GM12878 (cell line): Measurements from ENCODE around the gene DTNBP1.

Source experiments
- CTCF ChIP-seq, 3 experiments: IDR thresholded peaks in 2 of 3; conservative IDR thresholded peaks in 1 of 3; 2 replicates each; pipeline ENCODE4 v1.5.1; 2011; ENCODE audit warnings: low read depth in 3 of 3, low read length in 3 of 3, mild to moderate bottlenecking in 3 of 3, control low read depth in 2 of 3, moderate library complexity in 2 of 3, inconsistent platforms in 1 of 3, mixed read lengths in 1 of 3; ENCODE audit not compliant: control insufficient read depth in 2 of 3, insufficient read depth in 1 of 3; ENCODE audit errors: extremely low read depth in 1 of 3
- ETV6 ChIP-seq, 2 experiments: fragments of 450-650 bp in 1 of 2; IDR thresholded peaks in 1 of 2; conservative IDR thresholded peaks in 1 of 2; 2 replicates each; pipeline ENCODE4 v1.6.1; 2014; ENCODE audit warnings: antibody characterized with exemption in 1 of 2, borderline replicate concordance in 1 of 2, low read depth in 1 of 2, mild to moderate bottlenecking in 1 of 2, moderate library complexity in 1 of 2
- EZH2 ChIP-seq: IDR thresholded peaks from 2 replicates; pipeline ENCODE4 v1.6.1; 2012; ENCODE audit warnings: low read depth, mild to moderate bottlenecking, control low read depth, inconsistent platforms, low read length, borderline replicate concordance; ENCODE audit not compliant: control insufficient read depth
- JUND ChIP-seq: IDR thresholded peaks from 2 replicates; pipeline ENCODE4 v1.6.1; 2012; ENCODE audit warnings: low read depth, mild to moderate bottlenecking, low read length, improper control_type of control experiment, moderate library complexity
- NFYB ChIP-seq: IDR thresholded peaks from 2 replicates; pipeline ENCODE4 v1.6.1; 2011; ENCODE audit warnings: low read depth, mild to moderate bottlenecking, low read length, improper control_type of control experiment, moderate library complexity; ENCODE audit not compliant: insufficient read depth
- PAX5 ChIP-seq: IDR thresholded peaks from 2 replicates; pipeline ENCODE4 v1.6.1; 2011; ENCODE audit warnings: low read depth, low read length, borderline replicate concordance
- PBX3 ChIP-seq: IDR thresholded peaks from 2 replicates; pipeline ENCODE4 v1.6.1; 2011; ENCODE audit warnings: mild to moderate bottlenecking, low read depth, low read length, moderate library complexity; ENCODE audit not compliant: insufficient replicate concordance
- POLR2A ChIP-seq: IDR thresholded peaks from 2 replicates; pipeline ENCODE4 v1.6.1; 2011; ENCODE audit warnings: low read depth, mild to moderate bottlenecking, low read length
- REST ChIP-seq: IDR thresholded peaks from 2 replicates; pipeline ENCODE4 v1.6.1; 2012; ENCODE audit warnings: mild to moderate bottlenecking, low read depth, low read length
- ZBTB33 ChIP-seq: fragments of 450-650 bp; IDR thresholded peaks from 2 replicates; pipeline ENCODE4 v1.6.1; 2017; ENCODE audit warnings: mild to moderate bottlenecking
- ZNF217 ChIP-seq: fragments of 450-650 bp; IDR thresholded peaks from 2 replicates; pipeline ENCODE4 v1.6.1; 2017; ENCODE audit warnings: antibody characterized with exemption, mild to moderate bottlenecking

- TF ChIP-seq REST, result no peak
- TF ChIP-seq ZNF217, result no peak
- TF ChIP-seq PBX3, result no peak
- TF ChIP-seq JUND, result no peak
- no peak for TF ChIP-seq POLR2A
- no peak for TF ChIP-seq ETV6 (conservative IDR thresholded peaks at IDR 0.05 in 1 of 2, IDR thresholded peaks at IDR 0.05 in 1 of 2; ENCODE audit: borderline replicate concordance in 1 of 2, low read depth in 1 of 2)
- no peak for TF ChIP-seq CTCF (IDR thresholded peaks at IDR 0.05 in 2 of 3, conservative IDR thresholded peaks at IDR 0.05 in 1 of 3; ENCODE audit: control insufficient read depth in 2 of 3, extremely low read depth in 1 of 3, insufficient read depth in 1 of 3, low read depth in 3 of 3, low read length in 3 of 3)
- TF ChIP-seq NFYB, result no peak
- TF ChIP-seq PAX5, result no peak
- TF ChIP-seq ZBTB33, result no peak
- no peak for TF ChIP-seq EZH2
Observed at GRCh38 chr6:15495375-15495901, 167.4 kb downstream of the DTNBP1 start.
